ENCODE data around the gene TSHZ3. TPM values are rescaled to one million over a fixed set of nuclear protein-coding genes. Genes with fewer than 3 reads are reported as not detected.

The TSHZ3 gene
- total RNA-seq, 1 experiment from 2014 or later: 14.8 TPM

GRCh38 chr19:31328238-31328637, 21.0 kb downstream of the TSHZ3 start:
- CTCF ChIA-PET: no interaction called here

GRCh38 chr19:31326329-31327028, 22.8 kb downstream of the TSHZ3 start:
- no peak overlapping the region for H3K27ac ChIP-seq (ENCODE audit: low read depth, low read length, poor library complexity, severe bottlenecking)
- ChIA-PET POLR2A (ENCODE audit: low non-redundant PET) (interaction anchor here (0.6 kb wide), 1 partner anchor 12 kb away, joined by 3 read pairs; no protein-coding TSS in a partner anchor), CTCF (no interaction called here)
- intact Hi-C loops (cut with micrococcal nuclease; ENCODE audit: unreplicated experiment): no loop called here
- BruUV-seq (replicated peaks): no TSS peak
- no peaks in the 10 kb centered on the region for H3K36me3 ChIP-seq (ENCODE audit: insufficient read depth, low read length, poor library complexity, severe bottlenecking)
- no peaks in the 10 kb centered on the region for H3K4me1 ChIP-seq (ENCODE audit: insufficient read depth, low read length, poor library complexity, severe bottlenecking)
- no peak for DNase-seq (ENCODE audit: low spot score)
- no peak overlapping the region for H3K4me3 ChIP-seq (ENCODE audit: low read depth, low read length, poor library complexity, severe bottlenecking)
- no peak for TF ChIP-seq CTCF (conservative IDR thresholded peaks at IDR 0.05; ENCODE audit: low read depth, low read length)
- TF ChIP-seq EZH2 (IDR thresholded peaks at IDR 0.05; ENCODE audit: borderline replicate concordance, low read depth, low read length, poor library complexity, severe bottlenecking): no peak
- H3K27me3 ChIP-seq (replicated peaks; ENCODE audit: insufficient read depth, low read depth, low read length, poor library complexity): no peaks in the 10 kb centered on the region
- H3K9me3 ChIP-seq (ENCODE audit: low read depth, low read length, poor library complexity, severe bottlenecking): no peaks in the 10 kb centered on the region

More at GRCh38 chr19:31328238-31328637, 21.0 kb downstream of the TSHZ3 start:
- no TSS peak for BruUV-seq (replicated peaks)
- Histone ChIP-seq H3K27ac (ENCODE audit: low read depth, low read length, poor library complexity, severe bottlenecking) (no peak overlapping the region), H3K4me1 (ENCODE audit: insufficient read depth, low read length, poor library complexity, severe bottlenecking) (no peaks in the 10 kb centered on the region), H3K9me3 (ENCODE audit: low read depth, low read length, poor library complexity, severe bottlenecking) (no peaks in the 10 kb centered on the region), H3K4me3 (ENCODE audit: low read depth, low read length, poor library complexity, severe bottlenecking) (no peak overlapping the region), H3K36me3 (ENCODE audit: insufficient read depth, low read length, poor library complexity, severe bottlenecking) (no peaks in the 10 kb centered on the region), H3K27me3 (replicated peaks; ENCODE audit: insufficient read depth, low read depth, low read length, poor library complexity) (no peaks in the 10 kb centered on the region)
- intact Hi-C loops (cut with micrococcal nuclease; ENCODE audit: unreplicated experiment): no loop called here
- POLR2A ChIA-PET (ENCODE audit: low non-redundant PET): no interaction called here
- no peak for TF ChIP-seq EZH2 (IDR thresholded peaks at IDR 0.05; ENCODE audit: borderline replicate concordance, low read depth, low read length, poor library complexity, severe bottlenecking)
- TF ChIP-seq CTCF (conservative IDR thresholded peaks at IDR 0.05; ENCODE audit: low read depth, low read length): no peak
- no peak for DNase-seq (ENCODE audit: low spot score)

GRCh38 chr19:31325342-31325741, 23.9 kb downstream of the TSHZ3 start:
- ChIA-PET CTCF (no interaction called here), POLR2A (ENCODE audit: low non-redundant PET) (no interaction called here)
- H3K36me3 ChIP-seq (ENCODE audit: insufficient read depth, low read length, poor library complexity, severe bottlenecking): no peaks in the 10 kb centered on the region
- no peaks in the 10 kb centered on the region for H3K27me3 ChIP-seq (replicated peaks; ENCODE audit: insufficient read depth, low read depth, low read length, poor library complexity)
- H3K27ac ChIP-seq (ENCODE audit: low read depth, low read length, poor library complexity, severe bottlenecking): no peak overlapping the region
- no TSS peak for BruUV-seq (replicated peaks)
- no peak for DNase-seq (ENCODE audit: low spot score)
- no peaks in the 10 kb centered on the region for H3K9me3 ChIP-seq (ENCODE audit: low read depth, low read length, poor library complexity, severe bottlenecking)
- no peaks in the 10 kb centered on the region for H3K4me1 ChIP-seq (ENCODE audit: insufficient read depth, low read length, poor library complexity, severe bottlenecking)
- TF ChIP-seq EZH2 (IDR thresholded peaks at IDR 0.05; ENCODE audit: borderline replicate concordance, low read depth, low read length, poor library complexity, severe bottlenecking) (no peak), CTCF (conservative IDR thresholded peaks at IDR 0.05; ENCODE audit: low read depth, low read length) (no peak)
- intact Hi-C loops (cut with micrococcal nuclease; ENCODE audit: unreplicated experiment): no loop called here
- no peak overlapping the region for H3K4me3 ChIP-seq (ENCODE audit: low read depth, low read length, poor library complexity, severe bottlenecking)
